HT-29 (cell line): ENCODE data around the gene CACNA1D. TPM values are rescaled to one million over a fixed set of nuclear protein-coding genes. Genes with fewer than 3 reads are reported as not detected.

ENCODE experiments used
- DNase-seq: peaks from one replicate; pipeline ENCODE4 v3.0.0-alpha.2; 2015; ENCODE audit warnings: low spot score
- total RNA-seq: library from RNA; depleted of rRNA; stranded (reverse); fragments of >200 nt; shearing (Covaris generic); gene quantifications from 2 replicates; pipeline ENCODE4 v1.2.3, GENCODE V29; 2014

CACNA1D gene
- total RNA-seq, 1 experiment from 2014 or later: 25.3 TPM

DNA sequence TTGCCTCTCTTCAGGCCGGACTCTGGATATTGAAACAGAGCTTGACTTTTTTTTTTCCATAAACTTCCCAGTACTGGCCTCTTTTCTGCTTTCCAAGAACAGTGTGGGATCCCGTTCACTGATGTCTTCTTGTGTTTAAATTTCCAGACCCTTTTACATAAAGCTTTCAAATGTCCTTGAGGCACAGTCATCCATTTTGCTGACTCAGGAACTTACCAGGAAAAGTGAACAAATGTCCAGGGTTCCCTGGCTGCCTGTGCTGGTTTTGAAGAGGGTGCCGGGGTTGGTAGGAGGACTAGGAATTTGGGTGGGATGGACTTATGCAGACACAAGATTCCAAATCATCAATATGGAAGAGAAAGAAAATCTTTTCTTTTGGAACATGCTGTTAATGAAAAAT, 283.7 kb downstream of the CACNA1D start:
- no peak for DNase-seq

GRCh38 chr3:53780171-53780570, 285.8 kb downstream of the CACNA1D start:
- DNase-seq: no peak

- DNase-seq: no peak
Measured at GRCh38 chr3:53780806-53781205, 286.4 kb downstream of the CACNA1D start.

- no peak for DNase-seq
Measured at GRCh38 chr3:53787016-53787415, 292.6 kb downstream of the CACNA1D start.

- DNase-seq: no peak
Measured at GRCh38 chr3:53788038-53788437, 293.6 kb downstream of the CACNA1D start.

GRCh38 chr3:53789459-53789858, 295.0 kb downstream of the CACNA1D start:
- DNase-seq: no peak

DNA sequence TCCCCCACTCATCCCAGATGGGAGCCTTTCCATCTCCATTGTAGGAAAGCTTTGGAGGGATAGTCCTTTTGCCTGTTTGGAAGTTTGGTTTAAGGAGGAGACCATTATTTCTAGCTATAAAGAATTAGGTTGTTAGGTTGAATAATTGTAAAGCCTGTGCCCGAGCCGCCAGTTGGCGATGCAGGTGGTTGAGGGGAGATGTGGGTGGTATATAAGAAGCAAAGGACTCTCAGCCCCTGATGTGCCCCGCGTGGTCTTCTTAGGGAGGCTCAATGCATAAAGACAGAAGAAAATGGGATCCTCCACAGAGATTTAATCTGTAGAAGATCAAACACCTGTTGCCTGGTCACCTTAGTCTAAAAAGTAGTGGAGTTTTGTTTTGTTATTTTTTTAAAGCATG, 296.1 kb downstream of the CACNA1D start:
- no peak for DNase-seq

GRCh38 chr3:53791317-53791716, 296.9 kb downstream of the CACNA1D start:
- DNase-seq: no peak

GRCh38 chr3:53792866-53793265, 298.5 kb downstream of the CACNA1D start:
- DNase-seq: no peak

GRCh38 chr3:53794597-53794996, 300.2 kb downstream of the CACNA1D start:
- no peak for DNase-seq

DNA sequence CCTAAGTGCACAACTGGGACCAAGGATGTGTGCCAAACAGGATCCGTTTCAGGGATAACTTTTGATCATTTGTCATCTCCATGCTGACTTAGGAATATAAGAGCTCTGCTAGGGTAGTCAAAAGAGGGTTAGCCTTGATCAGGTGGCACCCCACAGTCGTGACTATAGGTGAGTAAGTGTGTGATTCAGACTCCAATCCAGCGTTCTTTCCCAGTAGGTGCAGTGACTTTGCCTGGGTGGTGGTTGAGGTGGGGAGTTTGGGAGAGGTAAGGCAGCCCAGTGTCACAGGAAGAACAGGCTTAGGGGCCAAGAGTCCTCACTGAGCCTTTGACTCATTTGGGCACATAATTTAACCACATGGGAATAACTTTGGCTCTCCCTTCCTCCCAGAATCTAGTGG, 300.8 kb downstream of the CACNA1D start:
- no peak for DNase-seq

DNA sequence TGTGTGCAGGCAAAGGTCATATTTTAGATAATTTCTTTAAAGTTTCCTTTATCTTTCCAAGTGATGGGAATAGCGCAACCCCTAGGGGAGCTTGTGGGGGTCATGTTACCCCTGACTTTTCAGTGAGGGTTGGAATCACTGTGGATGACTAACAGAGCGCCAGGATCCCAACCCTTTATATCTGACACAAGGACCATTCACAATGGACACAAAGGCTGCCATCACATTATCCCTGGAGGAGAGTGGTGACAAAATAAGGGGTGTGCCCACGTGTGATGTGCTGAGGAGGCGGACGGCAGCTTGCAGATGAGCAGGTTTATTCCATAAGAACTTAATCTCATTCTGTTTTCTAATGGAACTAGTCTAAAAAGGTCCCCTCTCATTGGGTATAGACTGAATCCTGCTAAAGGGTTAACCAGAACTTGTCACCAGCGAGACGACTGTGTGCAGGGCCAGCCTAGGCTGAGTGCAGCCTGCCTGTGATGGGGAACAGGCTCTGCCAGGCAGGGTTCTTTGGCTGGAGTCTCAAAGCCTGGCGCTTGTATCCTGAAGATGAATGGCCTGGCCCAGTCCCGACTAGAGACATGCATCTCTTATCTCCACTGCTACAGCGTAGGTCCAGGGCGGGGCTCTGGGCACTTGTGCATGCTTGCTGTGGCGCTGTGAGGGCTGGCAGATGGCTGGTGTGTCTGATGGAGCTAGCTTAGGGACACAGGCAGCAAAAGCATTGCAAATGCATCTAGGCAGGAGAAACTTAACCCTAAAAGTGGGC, 301.6 kb downstream of the CACNA1D start:
- no peak for DNase-seq

DNA sequence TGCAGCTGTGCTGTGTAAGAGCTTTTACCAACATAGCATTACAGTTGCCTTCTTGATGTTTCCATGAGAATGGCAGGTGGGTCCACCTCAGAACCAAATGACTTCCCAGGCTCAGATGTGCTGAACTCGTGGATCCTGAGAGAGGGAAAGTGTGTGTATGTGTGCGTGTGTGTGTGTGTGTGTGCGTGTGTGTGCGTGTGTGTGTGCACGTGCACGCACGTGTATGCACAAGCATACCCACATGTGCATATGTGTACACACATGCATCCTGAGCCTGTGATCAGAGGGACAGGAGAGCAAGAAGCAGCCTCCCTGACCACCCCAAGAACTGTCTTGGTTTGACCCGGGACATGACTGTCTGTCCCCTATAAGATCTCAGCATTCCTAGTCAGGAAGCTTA, 303.7 kb downstream of the CACNA1D start:
- no peak for DNase-seq

DNA sequence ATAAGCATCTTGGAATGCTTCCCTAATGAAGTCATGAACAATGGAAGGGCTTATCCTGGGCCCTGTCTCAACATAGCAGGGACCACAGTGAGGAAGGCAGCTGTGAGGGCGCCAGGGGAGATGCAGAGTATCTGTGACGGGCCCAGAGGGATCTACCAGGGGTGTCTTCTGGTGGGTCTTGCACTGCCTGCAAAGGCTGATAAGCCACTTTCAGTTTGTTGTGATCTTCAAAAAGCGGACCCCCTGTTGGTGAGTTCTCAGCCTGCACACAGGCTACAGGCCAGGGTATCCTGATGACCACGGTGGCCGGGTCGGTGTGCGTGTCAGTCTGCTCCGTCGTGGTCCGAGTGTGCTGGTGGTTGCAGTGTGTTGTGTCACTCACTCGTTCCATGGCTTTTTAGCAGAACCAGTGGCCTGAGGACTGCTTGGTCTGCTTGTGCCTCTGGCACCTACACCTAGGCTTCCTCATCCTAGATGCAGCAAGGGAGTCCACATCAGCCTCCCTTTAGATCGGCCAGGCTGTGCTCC, 305.0 kb downstream of the CACNA1D start:
- DNase-seq: no peak

- DNase-seq: no peak
Measured at GRCh38 chr3:53800041-53800906, 305.9 kb downstream of the CACNA1D start.

- no peak for DNase-seq
Measured at GRCh38 chr3:53801319-53801718, 306.9 kb downstream of the CACNA1D start.

GRCh38 chr3:53802256-53802880, 308.0 kb downstream of the CACNA1D start:
- DNase-seq: no peak

DNA sequence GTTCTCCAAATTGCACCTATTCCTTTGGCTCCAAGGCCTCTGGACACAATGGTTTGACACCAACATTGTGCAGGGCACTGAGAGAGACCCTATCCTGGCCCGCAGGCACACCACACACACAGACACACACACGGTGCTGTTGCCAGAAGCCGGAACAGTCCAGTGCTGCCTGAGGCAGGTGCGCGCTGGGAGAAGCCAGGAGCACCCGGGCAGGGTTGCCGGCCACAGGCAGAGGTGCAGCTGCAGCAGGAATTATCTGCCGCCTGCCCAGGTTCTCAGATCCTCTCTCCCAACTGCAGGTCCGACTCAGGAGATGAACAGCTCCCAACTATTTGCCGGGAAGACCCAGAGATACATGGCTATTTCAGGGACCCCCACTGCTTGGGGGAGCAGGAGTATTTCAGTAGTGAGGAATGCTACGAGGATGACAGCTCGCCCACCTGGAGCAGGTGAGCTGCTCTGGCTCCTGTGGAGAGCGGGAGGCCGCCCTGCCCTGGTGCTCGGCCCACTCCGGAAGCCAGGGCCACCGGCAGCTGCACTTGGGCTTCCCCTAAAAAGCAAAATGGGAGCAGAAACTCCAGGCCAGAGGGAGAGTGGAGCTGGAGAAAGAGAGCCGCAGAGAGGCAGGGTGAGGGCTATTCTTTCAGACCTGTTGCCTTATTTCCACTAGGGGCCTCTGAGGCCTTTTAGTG, 308.9 kb downstream of the CACNA1D start:
- no peak for DNase-seq

DNA sequence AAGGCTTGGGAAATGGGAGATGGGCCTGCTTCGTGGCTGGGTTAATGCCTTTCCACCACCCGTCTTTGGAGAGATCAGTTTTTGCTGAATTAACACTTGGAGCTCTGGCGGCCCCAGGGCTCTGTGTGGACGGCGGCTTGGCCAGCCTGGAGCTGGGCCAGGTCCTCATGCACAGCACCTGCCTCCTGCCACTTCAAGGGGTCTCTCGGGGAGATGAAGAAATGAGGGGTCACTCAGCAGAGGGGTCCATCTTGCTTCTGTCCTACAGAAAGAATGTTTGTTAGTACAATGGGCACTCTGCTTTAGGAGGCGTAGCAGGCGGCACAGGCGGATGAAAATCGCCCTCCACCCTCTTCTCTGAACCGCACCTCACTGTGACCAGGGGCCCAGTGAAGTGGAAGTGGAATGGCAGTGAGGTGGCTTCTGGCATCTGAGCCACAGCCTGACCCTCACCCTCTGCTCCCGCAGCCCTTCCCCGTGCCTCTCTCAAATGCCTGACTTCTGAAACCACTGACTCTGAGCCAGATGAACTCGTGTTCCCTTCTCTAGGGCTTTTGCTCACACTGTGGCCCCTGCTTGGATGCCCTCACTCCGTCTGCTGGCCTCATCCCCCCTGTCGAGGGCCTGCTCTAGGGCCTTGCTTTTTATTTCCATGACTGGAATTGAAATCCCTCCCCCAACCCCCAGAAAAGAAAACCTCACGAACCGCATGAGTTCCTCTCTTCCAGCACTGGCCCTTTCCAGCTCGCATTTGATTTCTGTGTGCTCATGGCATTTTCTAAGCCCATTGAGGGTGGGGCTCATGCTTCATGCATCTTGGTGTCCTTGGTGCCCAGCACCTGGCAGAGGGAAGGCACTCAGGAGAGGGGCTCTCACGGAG, 309.6 kb downstream of the CACNA1D start:
- DNase-seq: no peak

GRCh38 chr3:53804697-53805462, 310.5 kb downstream of the CACNA1D start:
- DNase-seq: peak; percentile 24
